HG03025 (cell line): ENCODE results near the gene TAS2R19.

Source experiments
- ATAC-seq: cut with Tn5 transposase; IDR thresholded peaks from one replicate; pipeline ENCODE4 v1.9.1; 2021; ENCODE audit warnings: mild to moderate bottlenecking, moderate library complexity; ENCODE audit not compliant: unreplicated experiment, low FRiP score

The TAS2R19 gene

DNA sequence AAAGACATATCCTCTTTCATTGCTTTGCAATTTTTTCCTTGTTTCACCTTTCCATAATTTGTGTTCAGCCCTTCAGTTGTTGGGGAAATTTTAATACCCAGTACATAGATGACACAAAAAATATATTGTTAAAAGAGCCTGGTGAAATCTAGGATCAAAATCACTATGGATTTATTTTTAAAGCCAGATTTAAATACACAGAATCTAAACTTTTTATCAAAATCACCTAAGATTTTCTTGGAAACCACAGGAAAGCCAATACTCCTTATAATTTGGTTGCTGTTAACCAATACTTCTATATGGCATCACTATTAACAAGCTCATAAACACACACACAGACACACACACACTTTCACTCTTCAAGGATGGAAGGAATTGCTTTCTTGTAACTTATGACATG lies 24.2 kb downstream of the TAS2R19 start, which contains the start of gene TAS2R20:
TAS2R20 (minus strand) TSS at position 101 of the 400 bp plus-strand sequence. CDS start 429 bp downstream, outside the sequence.
- ATAC-seq, result no peak

DNA sequence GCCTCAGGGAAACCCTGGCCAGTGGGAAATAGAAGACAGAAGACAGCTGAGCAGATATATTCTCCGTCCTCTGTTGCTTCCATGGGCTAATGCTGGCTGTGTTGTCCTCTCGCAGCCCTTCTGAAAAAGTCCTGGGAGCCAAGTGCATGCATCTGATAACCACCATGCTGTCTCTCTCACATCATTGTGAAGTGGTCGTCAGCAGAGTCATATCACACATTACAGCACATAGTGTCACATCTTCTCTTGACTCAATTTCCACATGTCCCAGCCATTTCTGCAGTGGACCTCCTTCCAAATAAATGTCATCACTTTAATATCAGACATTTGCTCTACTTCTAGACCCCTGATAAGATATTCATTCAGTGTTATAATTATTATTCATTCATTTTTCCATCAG lies 28.1 kb downstream of the TAS2R19 start:
- ATAC-seq, result no peak

DNA sequence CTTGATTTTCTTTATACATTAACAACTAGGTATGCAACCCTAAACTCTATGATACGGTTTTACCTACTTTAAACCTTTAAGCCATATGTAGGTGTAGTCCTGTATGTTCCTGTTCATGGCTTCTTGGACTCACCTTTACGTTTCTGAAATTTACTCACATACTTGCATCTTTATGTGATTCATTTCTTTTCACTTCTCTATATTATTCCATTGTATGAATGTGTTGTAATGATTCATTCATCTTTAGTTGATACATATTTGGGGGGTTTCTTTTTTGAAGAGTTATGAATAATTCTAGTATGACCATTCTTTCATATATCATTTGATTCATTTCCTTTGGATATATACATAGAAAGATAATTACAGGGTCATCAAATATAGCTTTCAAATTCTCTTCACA lies 33.3 kb downstream of the TAS2R19 start:
- ATAC-seq, result no peak

DNA sequence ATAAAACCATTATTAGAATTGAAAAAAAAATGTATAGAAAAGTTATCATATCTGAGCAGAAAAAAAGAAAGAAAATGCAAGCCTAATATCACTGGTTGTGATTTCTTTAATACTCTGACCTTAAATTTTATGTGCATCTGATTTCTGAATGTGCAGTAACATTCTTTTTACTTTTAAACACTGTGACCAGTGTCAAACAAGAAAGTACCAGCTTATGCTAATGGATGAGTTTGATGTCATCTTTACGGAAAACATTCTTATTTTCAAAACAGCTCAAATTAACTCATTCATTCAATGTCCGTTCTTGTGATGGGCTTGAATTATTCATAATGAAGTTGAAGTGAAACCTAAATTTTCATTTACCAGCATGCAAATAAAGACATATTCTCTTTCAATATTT lies 35.6 kb downstream of the TAS2R19 start, which contains the start of gene TAS2R50:
TAS2R50 (minus strand) TSS at position 101 of the 400 bp plus-strand sequence; CDS start at position 49, 52 bp downstream.
- ATAC-seq, result no peak

DNA sequence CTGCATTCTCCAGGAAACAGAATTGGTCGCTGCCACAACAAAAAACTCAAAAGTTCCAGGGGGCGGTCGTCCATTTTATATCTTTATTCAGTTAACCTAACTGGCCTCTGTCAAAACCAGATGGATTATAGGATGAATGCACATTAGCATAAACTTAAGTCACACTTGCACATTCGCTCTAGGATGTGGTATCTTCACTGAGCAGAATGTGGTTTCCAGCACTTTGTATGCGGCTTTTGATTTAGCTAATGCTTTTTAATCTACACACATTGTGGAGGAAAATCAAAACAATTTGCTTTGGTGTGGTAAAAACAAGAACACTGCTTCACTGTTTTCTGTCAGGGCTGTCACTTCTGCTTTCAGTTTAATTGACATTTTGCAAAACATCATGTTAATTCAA lies 40.2 kb downstream of the TAS2R19 start:
- no peak for ATAC-seq

DNA sequence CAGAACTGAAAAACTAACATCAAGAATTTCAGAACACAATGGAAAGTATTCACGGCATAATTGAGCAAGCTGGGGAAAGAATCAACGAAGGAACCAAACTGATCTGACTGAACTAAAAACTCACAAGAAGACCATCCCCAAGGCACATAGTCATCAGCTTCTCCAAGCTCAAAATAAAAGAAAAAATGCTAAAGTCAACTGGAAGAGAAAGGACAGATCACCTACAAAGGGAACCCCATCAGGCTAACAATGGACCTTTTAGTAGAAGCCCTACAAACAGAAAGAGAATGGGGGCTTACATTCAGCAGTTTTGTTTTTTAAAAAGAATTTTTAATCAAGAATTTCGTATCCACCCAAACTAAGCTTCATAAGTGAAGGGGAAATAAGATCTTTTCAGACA lies 47.5 kb downstream of the TAS2R19 start:
- no peak for ATAC-seq
